ENCODE results near the gene SNCB. TPM values are rescaled to one million over a fixed set of nuclear protein-coding genes. Genes with fewer than 3 reads are reported as not detected.

Gene SNCB
- total RNA-seq, result 0.70 and 1.8 TPM in 2 replicates

GRCh38 chr5:176629853-176630680 lies at the start of gene SNCB, which contains the start of gene EIF4E1B:
SNCB (minus strand) TSS chr5:176630534; CDS start chr5:176629654, 880 bp downstream.
EIF4E1B (plus strand) TSS chr5:176630675; CDS start chr5:176642788, 12,113 bp downstream.
- DNase-seq (ENCODE audit: extremely low read depth, low read depth, low spot score), result no peak

DNA sequence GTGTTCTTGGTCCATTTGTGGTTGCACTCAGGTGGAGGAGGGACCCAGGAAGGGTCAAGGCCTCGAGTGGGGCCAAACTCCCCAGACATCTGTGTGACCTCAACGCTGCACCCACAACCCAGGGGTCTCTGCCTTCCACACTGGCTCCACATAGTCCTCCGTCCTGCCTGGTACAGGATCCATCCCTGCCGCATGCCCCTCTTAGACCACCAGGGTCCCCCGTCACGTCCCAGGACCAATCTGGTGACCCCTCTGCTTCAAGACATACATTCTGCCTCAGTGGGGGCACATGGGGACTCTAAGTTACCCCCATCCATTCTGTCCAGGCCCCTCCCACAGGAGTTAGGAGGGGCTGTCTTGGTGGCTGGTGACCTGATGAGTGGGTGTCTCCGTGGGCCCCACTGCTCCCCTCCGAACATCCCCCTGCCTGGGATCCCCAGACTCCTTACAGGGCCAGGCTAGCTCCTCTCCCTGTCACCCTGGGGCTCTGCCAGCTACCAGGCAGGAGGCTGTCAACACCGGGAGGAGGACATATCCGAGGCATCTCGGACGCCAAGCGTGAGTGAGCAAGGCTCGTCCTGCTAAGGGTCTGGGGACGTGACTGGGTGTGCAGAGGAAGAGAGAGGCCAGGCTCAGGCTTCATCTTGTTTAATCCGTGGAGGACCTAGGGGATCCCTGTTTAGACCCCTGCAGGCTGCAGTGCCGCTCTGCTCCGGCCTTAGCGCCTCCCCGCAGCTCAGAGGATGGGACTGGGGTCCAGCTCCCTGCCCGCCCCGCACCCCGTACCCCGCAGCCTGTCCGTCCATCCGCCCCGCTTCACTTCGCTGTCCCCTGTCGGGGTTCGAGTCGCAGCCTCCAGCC lies 49.3 kb upstream of the SNCB start:
- no peak for DNase-seq (ENCODE audit: extremely low read depth, low read depth, low spot score)

- no peak for DNase-seq (ENCODE audit: extremely low read depth, low read depth, low spot score)
Measured at GRCh38 chr5:176678584-176678983, 48.2 kb upstream of the SNCB start.

DNA sequence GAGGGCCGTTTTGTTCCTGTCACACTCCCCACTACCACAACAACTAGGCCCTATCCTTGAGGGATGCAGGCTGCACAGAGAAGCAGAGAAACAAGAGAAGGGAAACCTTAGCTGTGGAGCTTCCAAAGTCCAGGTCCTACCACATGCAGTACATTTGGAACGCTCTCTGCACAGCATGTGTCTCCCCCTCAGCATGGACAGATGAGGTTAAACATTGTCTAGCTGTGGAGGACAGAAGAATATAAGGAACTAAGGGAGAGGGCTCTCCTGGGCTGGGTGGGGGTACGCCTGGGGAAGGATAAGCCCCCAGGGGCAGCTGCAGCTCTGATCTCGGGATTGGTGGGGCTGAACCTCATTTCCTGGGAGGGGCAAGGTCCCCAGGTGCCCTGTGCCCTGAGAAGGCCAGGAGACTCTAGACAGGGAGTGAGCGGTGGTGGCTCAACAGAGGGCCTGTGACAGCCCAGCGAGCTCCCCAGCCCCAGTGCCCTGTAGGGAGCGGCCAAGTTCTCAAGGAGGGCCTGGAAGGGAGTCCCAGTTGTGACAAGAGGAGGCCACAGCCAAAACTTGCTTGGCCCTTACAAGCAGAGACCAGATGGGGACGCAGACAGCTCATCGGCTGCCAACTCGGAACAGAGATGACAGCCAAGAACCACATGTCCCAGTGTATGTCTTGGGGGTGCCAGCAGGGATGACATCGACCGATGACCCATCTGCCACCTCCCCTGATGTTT lies 47.0 kb upstream of the SNCB start:
- no peak for DNase-seq (ENCODE audit: extremely low read depth, low read depth, low spot score)

GRCh38 chr5:176676361-176676824 lies 46.1 kb upstream of the SNCB start:
- no peak for DNase-seq (ENCODE audit: extremely low read depth, low read depth, low spot score)

DNA sequence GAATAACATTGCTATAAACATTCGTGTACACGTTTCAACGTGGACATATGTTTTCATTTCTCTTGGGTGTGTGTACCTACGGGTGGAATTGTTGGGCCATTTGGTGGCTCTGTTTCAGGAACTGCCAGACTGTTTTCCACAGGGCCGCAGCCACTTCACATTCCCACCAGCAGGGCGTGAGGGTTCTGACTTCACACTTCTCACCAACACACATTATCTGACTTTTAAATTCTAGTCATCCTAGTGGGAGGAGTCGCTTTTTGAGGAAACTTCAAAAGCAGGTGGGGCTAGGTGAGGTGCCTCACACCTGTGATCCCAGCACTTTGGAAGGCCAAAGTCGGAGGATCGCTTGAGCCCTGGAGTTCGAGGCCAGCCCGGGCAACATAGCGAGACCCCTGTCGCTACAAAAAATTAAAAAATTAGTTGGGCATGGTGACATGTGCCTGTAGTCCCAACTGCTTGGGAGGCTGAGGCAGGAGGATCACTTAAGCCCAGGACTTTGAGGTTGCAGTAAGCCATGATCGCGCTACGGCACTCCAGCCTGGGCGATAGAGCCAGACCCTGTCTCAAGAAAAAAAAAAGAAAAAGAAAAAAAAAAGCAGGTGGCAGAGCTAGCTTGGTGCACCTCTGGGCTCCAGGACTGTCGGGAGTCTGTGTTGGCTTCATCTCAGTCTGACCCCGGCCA lies 45.5 kb upstream of the SNCB start:
- DNase-seq (ENCODE audit: extremely low read depth, low read depth, low spot score), result no peak

DNA sequence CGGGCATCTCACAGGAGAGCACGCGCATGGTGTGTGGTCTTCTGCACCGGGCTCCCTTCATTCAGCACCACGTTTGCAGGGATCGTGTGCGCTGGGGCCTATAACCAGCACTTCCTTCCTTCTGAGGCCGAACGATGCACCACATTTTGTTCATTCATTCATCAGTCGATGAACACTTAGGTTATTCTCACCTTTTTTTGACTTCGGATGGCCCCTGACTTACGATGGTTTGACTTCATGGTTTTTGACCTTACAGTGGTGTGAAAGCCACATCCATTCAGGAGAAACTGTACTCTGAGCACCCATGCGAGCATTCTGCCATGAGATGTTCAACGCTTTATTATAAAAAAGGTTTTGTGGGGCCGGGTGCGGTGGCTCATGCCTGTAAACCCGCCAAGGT lies 44.5 kb upstream of the SNCB start:
- no peak for DNase-seq (ENCODE audit: extremely low read depth, low read depth, low spot score)

- no peak for DNase-seq (ENCODE audit: extremely low read depth, low read depth, low spot score)
Measured at GRCh38 chr5:176673651-176674583, 43.6 kb upstream of the SNCB start.

DNA sequence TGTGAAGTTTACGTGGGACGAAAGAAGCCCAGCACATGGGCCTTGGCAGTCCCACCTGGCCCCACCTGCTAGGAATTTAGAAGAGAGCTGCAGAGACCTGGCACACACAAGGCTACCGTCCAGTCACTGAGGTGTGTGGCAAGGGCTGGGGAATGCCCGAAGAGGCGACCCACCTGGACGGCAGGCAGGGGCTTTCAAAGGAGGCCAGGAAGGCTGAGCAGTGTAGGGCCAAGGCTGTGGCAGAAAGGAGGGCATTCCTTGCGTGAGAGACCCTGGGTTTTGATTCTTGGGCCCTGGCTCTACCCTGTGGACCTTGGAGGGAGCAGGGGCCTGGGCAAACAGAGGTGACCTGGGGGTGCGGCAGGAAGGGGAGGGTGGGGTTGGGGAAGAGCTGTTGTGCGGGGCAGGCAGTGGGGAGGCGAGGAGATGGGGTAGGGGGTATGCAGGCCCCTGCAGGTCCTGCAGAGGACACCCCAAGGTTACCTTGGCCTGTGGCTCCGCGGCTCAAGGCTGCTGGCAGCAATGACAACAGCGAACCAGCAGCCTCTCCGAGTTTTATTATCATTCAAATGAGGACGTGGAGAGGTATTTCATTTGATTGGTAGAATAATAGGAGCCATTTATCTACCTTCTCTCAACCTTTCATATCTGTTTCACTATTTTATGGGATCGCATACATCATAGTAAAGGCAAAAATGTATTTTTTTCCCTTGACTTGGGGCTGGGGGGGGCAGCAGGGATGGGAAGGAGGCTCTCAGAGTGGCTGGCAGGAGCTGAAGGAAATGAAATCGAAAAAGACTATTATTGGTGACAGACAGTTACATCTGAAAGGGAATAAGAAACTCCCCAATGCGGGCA lies 41.8 kb upstream of the SNCB start:
- no peak for DNase-seq (ENCODE audit: extremely low read depth, low read depth, low spot score)

GRCh38 chr5:176671399-176671798 lies 41.1 kb upstream of the SNCB start:
- DNase-seq (ENCODE audit: extremely low read depth, low read depth, low spot score), result no peak

DNA sequence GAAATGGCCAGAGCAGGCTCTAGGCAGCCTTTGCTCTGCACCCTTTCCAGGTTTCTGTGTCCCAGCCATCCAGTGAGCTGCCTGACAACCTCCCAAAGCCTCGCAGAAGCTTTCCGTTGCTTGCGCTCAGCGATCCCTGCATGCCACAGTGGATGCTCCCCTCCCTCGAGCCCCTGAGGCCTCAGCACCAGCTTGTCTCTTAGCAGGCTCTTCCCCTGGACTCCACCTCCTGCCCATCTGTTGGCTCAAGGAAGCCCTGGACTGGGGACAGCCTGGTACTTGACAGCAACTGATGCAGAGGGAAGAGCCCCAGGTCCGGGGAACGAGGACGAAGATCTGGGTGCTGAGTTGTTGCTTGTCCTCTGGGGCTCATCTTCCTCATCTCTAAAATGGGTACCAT lies 40.1 kb upstream of the SNCB start:
- DNase-seq (ENCODE audit: extremely low read depth, low read depth, low spot score), result no peak

- DNase-seq (ENCODE audit: extremely low read depth, low read depth, low spot score), result no peak
Measured at GRCh38 chr5:176667637-176668036, 37.3 kb upstream of the SNCB start.

- no peak for DNase-seq (ENCODE audit: extremely low read depth, low read depth, low spot score)
Measured at GRCh38 chr5:176665517-176665916, 35.2 kb upstream of the SNCB start.

GRCh38 chr5:176664886-176665285 lies 34.6 kb upstream of the SNCB start:
- DNase-seq (ENCODE audit: extremely low read depth, low read depth, low spot score), result no peak

GRCh38 chr5:176664479-176664878 lies 34.1 kb upstream of the SNCB start:
- no peak for DNase-seq (ENCODE audit: extremely low read depth, low read depth, low spot score)

DNA sequence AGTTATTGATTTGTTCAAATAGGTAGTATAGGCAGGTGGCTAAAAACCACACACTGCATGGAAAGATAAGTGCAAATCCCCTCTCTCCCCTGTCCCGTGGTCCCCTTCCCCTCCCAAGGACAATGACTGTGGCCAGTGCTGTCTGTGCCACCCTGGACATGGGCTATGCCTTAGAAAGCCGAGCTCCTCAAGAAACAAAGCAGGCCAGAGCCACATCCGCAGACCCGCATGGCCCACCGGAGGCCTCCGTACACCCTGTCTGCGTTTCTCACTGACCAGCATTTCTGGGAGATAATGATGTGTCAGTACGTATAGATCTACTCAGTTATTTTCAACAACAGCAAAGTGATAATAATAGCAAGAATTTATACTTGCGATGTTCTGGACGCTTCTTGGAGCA lies 33.2 kb upstream of the SNCB start:
- DNase-seq (ENCODE audit: extremely low read depth, low read depth, low spot score), result no peak

- DNase-seq (ENCODE audit: extremely low read depth, low read depth, low spot score), result no peak
Measured at GRCh38 chr5:176662371-176663333, 32.3 kb upstream of the SNCB start.
